ENCODE data around the gene ADGRB2. TPM values are rescaled to one million over a fixed set of nuclear protein-coding genes. Genes with fewer than 3 reads are reported as not detected.

The ADGRB2 gene
- total RNA-seq, 1 experiment from 2014 or later: 34.8 TPM

DNA sequence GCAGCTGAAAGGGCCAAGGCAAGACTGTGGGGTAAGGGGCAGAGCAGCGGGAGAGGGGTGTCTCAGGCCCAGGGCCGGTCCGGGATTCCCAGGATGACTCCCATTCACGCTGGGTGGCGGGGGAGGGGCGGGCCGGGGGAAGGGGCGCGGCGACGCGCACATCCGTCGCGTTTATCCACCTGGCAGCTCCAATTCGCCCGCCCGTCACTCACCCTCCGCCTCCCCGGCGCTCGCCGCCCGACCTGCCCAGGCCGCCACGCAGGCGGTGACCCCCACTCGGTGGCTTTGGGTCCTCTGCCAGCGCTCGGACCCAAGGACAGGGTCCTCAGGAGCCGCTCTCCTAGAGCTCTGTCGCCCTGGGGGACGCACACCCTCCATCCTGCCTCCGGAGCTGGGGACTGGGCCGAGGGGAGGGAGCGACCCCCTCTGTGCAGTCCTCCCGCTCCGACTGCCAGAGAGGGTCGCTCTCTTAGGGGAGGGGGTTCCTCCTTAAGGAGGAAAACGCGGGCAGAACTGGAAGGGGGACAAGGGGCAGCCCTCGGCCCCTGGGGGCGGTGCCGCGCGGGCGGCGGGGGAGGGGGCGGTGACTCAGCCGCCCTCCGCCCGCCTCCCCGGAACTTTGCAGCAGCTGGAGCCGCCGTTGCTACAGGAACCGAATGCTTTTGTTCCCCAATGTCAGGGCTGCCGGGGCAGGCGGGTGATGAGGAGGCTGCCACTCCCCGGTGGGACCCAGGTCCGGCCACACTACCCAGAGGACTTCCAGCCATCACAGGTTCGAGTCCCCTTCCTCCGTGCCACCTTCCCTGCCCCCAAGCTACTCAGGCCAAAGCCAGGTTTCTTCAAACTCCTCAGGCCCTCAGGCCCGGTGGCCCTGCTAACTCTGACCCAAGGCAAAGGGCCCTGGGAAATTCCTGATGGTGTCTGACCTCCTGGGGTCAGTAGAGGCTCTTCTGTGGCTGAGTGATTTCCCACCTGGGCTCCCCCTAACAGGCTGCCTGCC lies 3.4 kb downstream of the ADGRB2 start:
- peak overlapping the region; percentile 89 for H3K27ac ChIP-seq (ENCODE audit: low read length)
- H3K9me3 ChIP-seq (ENCODE audit: control insufficient read depth, insufficient read depth, low read depth, low read length): no peaks in the 10 kb centered on the region
- ChIA-PET POLR2A (interaction anchor here (0.5 to 2.2 kb wide), 4 partner anchors 28 to 355 kb away, joined by 3 to 21 read pairs (median 4); no protein-coding TSS in a partner anchor), CTCF (interaction anchor here (0.6 to 1.1 kb wide), 4 partner anchors 9 to 851 kb away, joined by 4 to 10 read pairs (median 8); no protein-coding TSS in a partner anchor)
- no peaks in the 10 kb centered on the region for H3K27me3 ChIP-seq (ENCODE audit: control insufficient read depth, insufficient read depth, low read length)
- DNase-seq (ENCODE audit: low read depth, low spot score) (no peak), ATAC-seq (peak; percentile 47)
- peaks cover 41% of the 10 kb centered on the region for H3K4me1 ChIP-seq (ENCODE audit: control insufficient read depth, insufficient read depth, low read length)
- intact Hi-C loops (cut with micrococcal nuclease; ENCODE audit: unreplicated experiment) (no loop called here), in situ Hi-C loops (cut with HindIII; ENCODE audit: low pct_unique_long_range_greater_than_20kb, low sequenced_read_pairs) (no loop called here)
- H3K4me3 ChIP-seq (ENCODE audit: low read depth in 2 of 2, low read length in 2 of 2): peak overlapping the region; percentile 56 to 82
- H3K36me3 ChIP-seq (ENCODE audit: control insufficient read depth, insufficient read depth, low read length): no peaks in the 10 kb centered on the region; the same call in 1 of the 2 replicates
- TF ChIP-seq, protein P1, sequence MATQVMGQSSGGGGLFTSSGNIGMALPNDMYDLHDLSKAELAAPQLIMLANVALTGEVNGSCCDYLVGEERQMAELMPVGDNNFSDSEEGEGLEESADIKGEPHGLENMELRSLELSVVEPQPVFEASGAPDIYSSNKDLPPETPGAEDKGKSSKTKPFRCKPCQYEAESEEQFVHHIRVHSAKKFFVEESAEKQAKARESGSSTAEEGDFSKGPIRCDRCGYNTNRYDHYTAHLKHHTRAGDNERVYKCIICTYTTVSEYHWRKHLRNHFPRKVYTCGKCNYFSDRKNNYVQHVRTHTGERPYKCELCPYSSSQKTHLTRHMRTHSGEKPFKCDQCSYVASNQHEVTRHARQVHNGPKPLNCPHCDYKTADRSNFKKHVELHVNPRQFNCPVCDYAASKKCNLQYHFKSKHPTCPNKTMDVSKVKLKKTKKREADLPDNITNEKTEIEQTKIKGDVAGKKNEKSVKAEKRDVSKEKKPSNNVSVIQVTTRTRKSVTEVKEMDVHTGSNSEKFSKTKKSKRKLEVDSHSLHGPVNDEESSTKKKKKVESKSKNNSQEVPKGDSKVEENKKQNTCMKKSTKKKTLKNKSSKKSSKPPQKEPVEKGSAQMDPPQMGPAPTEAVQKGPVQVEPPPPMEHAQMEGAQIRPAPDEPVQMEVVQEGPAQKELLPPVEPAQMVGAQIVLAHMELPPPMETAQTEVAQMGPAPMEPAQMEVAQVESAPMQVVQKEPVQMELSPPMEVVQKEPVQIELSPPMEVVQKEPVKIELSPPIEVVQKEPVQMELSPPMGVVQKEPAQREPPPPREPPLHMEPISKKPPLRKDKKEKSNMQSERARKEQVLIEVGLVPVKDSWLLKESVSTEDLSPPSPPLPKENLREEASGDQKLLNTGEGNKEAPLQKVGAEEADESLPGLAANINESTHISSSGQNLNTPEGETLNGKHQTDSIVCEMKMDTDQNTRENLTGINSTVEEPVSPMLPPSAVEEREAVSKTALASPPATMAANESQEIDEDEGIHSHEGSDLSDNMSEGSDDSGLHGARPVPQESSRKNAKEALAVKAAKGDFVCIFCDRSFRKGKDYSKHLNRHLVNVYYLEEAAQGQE (IDR thresholded peaks at IDR 0.05; ENCODE audit: insufficient read depth in 1 of 2, low read depth in 2 of 2, low read length in 1 of 2): no peak
- TF ChIP-seq POLR2AphosphoS5 (IDR thresholded peaks at IDR 0.05; ENCODE audit: low read depth, low read length) (no peak), CTCF (IDR thresholded peaks at IDR 0.05) (no peak), SIN3A (IDR thresholded peaks at IDR 0.05; ENCODE audit: borderline replicate concordance, insufficient read depth, low read depth, low read length) (no peak), TCF7L2 (IDR thresholded peaks at IDR 0.05; ENCODE audit: low read depth, low read length) (no peak)
- no TSS peak for BruUV-seq (replicated peaks)

DNA sequence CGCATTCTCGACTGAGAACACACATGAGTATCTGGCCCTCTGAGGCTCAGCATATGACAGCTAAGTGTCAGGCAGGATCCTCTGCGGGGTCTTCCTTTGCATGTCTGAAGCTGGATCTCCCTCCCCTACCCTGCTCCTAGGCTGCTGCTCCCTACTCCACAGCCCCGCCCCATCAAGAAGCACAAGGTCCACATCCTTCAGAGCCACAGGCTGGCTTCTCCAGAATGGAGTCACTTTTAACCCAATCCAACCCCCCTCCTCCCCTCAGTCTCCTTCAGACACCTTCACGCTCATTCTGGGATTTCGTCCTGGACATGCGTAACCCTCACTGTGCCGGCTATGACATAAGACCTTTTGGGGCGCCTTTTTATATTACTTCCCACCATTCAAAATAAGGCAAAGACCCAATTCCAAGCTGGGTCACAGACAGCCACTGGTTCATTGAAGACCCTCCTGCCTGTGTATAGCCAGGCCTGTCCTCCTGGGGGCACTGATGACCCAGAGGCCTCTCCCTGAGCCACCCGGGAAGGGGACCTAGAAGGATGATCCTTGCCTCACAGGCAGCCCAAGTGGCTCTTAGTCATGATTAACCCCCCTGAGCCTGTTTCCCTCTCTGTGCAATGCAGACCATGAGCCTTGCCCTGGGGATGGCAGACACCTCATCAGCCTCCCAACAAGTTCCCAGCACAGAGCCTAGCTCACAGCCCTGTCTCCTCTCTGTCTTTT lies 4.7 kb downstream of the ADGRB2 start:
- TF ChIP-seq, protein P1 (IDR thresholded peaks at IDR 0.05; ENCODE audit: insufficient read depth in 1 of 2, low read depth in 2 of 2, low read length in 1 of 2): no peak
- TF ChIP-seq TCF7L2 (IDR thresholded peaks at IDR 0.05; ENCODE audit: low read depth, low read length) (no peak), POLR2AphosphoS5 (IDR thresholded peaks at IDR 0.05; ENCODE audit: low read depth, low read length) (no peak), SIN3A (IDR thresholded peaks at IDR 0.05; ENCODE audit: borderline replicate concordance, insufficient read depth, low read depth, low read length) (no peak), CTCF (IDR thresholded peaks at IDR 0.05) (no peak)
- H3K27me3 ChIP-seq (ENCODE audit: control insufficient read depth, insufficient read depth, low read length): no peaks in the 10 kb centered on the region
- H3K27ac ChIP-seq (ENCODE audit: low read length): peak overlapping the region; percentile 72; the same call in 1 of the 2 replicates
- ATAC-seq (no peak), DNase-seq (ENCODE audit: low read depth, low spot score) (no peak)
- H3K4me3 ChIP-seq (ENCODE audit: low read depth in 2 of 2, low read length in 2 of 2): no peak overlapping the region; a peak in 1 of 4 replicates
- ChIA-PET CTCF (no interaction called here), POLR2A (no interaction called here)
- no peaks in the 10 kb centered on the region for H3K9me3 ChIP-seq (ENCODE audit: control insufficient read depth, insufficient read depth, low read depth, low read length)
- H3K4me1 ChIP-seq (ENCODE audit: control insufficient read depth, insufficient read depth, low read length): peaks cover 36% of the 10 kb centered on the region
- no peaks in the 10 kb centered on the region; the same call in 1 of the 2 replicates for H3K36me3 ChIP-seq (ENCODE audit: control insufficient read depth, insufficient read depth, low read length)
- in situ Hi-C loops (cut with HindIII; ENCODE audit: low pct_unique_long_range_greater_than_20kb, low sequenced_read_pairs): no loop called here
- BruUV-seq (replicated peaks): no TSS peak
- intact Hi-C loops (cut with micrococcal nuclease; ENCODE audit: unreplicated experiment): no loop called here
